Measurements from ENCODE around the gene MAPKAPK5. TPM values are rescaled to one million over a fixed set of nuclear protein-coding genes. Genes with fewer than 3 reads are reported as not detected.

The MAPKAPK5 gene
- total RNA-seq, 6 donors from 2014 or later = 27.2 to 60.8 (median 42.3) TPM

- Histone ChIP-seq H3K4me3 (no peak overlapping the region), H3K27ac (no peak overlapping the region), H3K36me3 (peaks cover 58 to 98% (median 86%) of the 10 kb centered on the region in 4 donors), H3K9me3 (no peaks in the 10 kb centered on the region), H3K27me3 (no peaks in the 10 kb centered on the region), H3K4me1 (no peaks in the 10 kb centered on the region)
- WGBS, 2 donors = 91 to 94% methylated on average over 6 of the region's 6 CpGs
- no peak for TF ChIP-seq POLR2AphosphoS5 (IDR thresholded peaks at IDR 0.05)
- no peak for TF ChIP-seq CTCF (IDR thresholded peaks at IDR 0.05)
- TF ChIP-seq POLR2A (IDR thresholded peaks at IDR 0.05) = no peak
- DNase-seq (no peak), ATAC-seq (ENCODE audit: low FRiP score in 2 of 2) (no peak)
These were observed 38.9 kb upstream of the MAPKAPK5 start for GRCh38 chr12:111803038-111803626.

GRCh38 chr12:111803851-111804250, 38.2 kb upstream of the MAPKAPK5 start:
- Histone ChIP-seq H3K9me3 (no peaks in the 10 kb centered on the region), H3K4me1 (no peaks in the 10 kb centered on the region), H3K36me3 (peaks cover 56 to 98% (median 86%) of the 10 kb centered on the region in 4 donors), H3K27me3 (no peaks in the 10 kb centered on the region), H3K4me3 (no peak overlapping the region), H3K27ac (no peak overlapping the region)
- TF ChIP-seq POLR2AphosphoS5 (IDR thresholded peaks at IDR 0.05) (no peak), EP300 (IDR thresholded peaks at IDR 0.05) (no peak), POLR2A (IDR thresholded peaks at IDR 0.05) (no peak), CTCF (IDR thresholded peaks at IDR 0.05) (no peak)
- 94 to 98% methylated on average over 5 to 8 of the region's 8 CpGs for WGBS, 2 donors
- peak in 1 of 2 donors; percentile 44 for DNase-seq
- ATAC-seq (ENCODE audit: low FRiP score in 2 of 2) = no peak

DNA sequence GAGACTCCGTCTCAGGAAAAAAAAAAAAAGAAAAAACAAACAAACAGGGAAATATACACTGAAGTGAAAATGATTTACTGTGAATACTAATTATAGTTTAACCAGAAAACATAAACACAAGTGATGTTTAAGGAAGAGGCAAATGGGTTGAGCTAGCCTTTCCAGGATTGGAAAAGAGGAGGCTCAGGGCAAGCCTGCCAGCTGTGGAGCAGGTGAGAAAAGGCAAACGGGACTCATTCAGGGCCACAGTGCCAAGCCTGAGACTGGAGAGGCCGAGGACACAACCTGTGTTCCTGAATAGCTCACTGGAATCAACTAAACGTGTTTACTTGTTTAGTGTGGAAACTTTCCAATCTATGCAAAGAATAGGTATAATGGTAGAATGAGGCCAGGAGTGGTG, 35.7 kb upstream of the MAPKAPK5 start:
- 73 to 76% methylated on average over 4 of the region's 4 CpGs for WGBS, 2 donors
- Histone ChIP-seq H3K4me3 (no peak overlapping the region), H3K4me1 (no peaks in the 10 kb centered on the region), H3K27me3 (no peaks in the 10 kb centered on the region), H3K27ac (peak overlapping the region in 2 of 4 donors; percentile 21 to 53), H3K9me3 (no peaks in the 10 kb centered on the region), H3K36me3 (peaks cover 43 to 98% (median 86%) of the 10 kb centered on the region in 4 donors)
- no peak for ATAC-seq (ENCODE audit: low FRiP score in 2 of 2)
- DNase-seq = no peak
- TF ChIP-seq POLR2AphosphoS5 (IDR thresholded peaks at IDR 0.05) (no peak), CTCF (IDR thresholded peaks at IDR 0.05) (no peak), EP300 (IDR thresholded peaks at IDR 0.05) (no peak), POLR2A (IDR thresholded peaks at IDR 0.05) (no peak)

DNA sequence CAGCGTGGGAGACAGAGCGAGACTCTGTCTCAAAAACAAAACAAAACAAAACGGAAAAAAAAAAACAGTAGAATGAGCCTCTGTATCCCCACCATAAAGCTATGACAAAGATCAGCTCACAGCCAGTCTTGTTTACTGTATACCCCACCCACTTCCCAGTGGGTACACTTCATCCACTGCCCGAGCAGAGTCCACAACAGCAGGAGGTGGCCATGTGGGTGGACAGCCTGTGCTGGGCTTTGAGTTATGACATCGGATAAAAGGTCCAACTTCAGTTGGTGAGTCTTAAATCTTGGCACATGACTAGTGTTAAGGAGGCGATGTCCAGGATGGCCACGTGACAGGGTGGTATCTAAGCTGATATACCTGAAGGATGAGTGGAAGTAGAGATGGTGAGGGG, 34.8 kb upstream of the MAPKAPK5 start:
- Histone ChIP-seq H3K9me3 (no peaks in the 10 kb centered on the region), H3K4me1 (no peaks in the 10 kb centered on the region), H3K27ac (peak overlapping the region in 2 of 4 donors; percentile 53 to 54), H3K4me3 (no peak overlapping the region), H3K36me3 (peaks cover 34 to 98% (median 85%) of the 10 kb centered on the region in 4 donors), H3K27me3 (no peaks in the 10 kb centered on the region)
- no peak for TF ChIP-seq POLR2A (IDR thresholded peaks at IDR 0.05)
- no peak for TF ChIP-seq POLR2AphosphoS5 (IDR thresholded peaks at IDR 0.05)
- TF ChIP-seq CTCF (IDR thresholded peaks at IDR 0.05) = no peak
- TF ChIP-seq EP300 (IDR thresholded peaks at IDR 0.05) = no peak
- ATAC-seq (ENCODE audit: low FRiP score in 2 of 2) (peak in 1 of 2 donors; percentile 40), DNase-seq (no peak)
- 61 to 74% methylated on average over 7 of the region's 7 CpGs for WGBS, 2 donors
